Measurements from ENCODE around the gene MYMK. TPM values are rescaled to one million over a fixed set of nuclear protein-coding genes. Genes with fewer than 3 reads are reported as not detected.

The MYMK gene
- 2.1 TPM for total RNA-seq

DNA sequence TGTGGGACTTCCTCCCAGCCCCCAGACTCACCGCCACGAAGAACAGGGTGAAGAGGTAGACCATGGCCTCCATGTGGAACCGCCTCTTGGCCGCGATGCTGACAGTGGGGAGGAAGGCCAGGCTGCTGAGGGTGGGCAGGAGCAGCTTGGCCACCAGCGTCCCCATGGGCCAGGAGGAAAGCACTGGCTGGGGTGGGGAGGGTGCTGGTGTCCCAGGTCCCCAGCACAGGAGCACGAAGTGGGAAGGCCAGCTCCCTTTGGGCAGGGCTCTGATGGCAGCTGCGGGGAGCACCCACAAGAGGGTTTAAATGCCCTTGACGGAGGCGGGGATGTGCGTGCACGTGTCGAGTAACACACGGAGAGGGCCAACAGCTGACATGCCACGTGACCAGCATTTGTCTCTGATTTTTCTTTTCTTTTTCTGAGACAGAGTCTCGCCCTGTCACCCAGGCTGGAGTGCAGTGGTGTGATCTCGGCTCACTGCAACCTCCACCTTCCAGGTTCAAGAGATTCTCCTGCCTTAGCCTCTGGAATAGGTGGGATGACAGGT, at the start of gene MYMK:
Gene MYMK, minus strand, starts transcription at position 281 of the 550 bp plus-strand sequence. Its CDS starts 115 bp downstream, at position 166.

DNA sequence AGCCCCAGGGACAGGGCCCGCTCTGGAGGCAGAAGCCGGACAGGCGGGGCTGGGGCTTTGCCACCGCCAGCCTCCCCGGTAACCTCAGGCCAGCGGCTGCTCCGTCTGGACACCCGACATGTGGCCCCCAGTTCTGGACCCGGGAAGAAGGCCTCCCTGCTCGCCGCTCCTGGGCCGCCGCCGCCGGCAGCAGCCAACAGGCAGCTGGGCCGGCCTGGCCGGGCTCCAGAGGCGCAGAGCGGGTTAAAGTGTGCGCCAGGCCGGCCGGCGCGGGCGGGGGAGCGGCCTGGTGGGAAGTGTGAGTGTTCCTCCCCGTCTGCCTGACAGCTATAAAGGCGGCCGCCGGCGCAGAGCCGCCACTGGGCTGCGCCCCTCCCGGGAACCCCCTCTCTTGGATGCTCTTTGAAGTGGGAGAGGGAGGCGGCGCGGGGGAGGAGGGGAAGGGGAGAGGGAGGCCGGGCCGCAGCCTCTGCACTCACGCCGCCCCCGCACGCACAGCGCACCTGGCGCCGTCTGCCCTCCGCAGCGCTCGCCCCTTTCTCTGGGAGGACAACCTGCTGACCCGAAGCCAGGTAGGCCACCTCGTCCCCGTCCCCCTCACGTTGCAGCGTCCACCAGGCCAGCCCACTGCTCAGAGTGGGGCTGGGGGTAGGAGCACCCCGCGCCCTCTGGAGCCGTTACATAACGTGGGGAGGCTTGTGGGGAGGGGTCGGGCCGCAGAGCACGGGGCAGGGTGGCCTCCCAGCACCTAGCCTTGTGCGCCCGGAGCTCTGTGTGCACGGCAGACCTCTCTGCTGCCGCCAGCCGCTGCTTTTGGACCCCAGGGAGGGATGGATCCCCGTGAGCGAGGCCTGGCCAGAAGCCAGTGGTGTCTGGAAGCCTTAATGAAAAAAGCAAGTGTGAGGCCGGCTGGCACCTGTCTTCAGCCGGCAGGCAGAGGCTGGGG, 9.9 kb upstream of the MYMK start, which contains the start of gene ADAMTSL2:
Gene ADAMTSL2, plus strand, starts transcription at position 359 of the 946 bp plus-strand sequence. CDS start 2,009 bp downstream, outside the sequence.

DNA sequence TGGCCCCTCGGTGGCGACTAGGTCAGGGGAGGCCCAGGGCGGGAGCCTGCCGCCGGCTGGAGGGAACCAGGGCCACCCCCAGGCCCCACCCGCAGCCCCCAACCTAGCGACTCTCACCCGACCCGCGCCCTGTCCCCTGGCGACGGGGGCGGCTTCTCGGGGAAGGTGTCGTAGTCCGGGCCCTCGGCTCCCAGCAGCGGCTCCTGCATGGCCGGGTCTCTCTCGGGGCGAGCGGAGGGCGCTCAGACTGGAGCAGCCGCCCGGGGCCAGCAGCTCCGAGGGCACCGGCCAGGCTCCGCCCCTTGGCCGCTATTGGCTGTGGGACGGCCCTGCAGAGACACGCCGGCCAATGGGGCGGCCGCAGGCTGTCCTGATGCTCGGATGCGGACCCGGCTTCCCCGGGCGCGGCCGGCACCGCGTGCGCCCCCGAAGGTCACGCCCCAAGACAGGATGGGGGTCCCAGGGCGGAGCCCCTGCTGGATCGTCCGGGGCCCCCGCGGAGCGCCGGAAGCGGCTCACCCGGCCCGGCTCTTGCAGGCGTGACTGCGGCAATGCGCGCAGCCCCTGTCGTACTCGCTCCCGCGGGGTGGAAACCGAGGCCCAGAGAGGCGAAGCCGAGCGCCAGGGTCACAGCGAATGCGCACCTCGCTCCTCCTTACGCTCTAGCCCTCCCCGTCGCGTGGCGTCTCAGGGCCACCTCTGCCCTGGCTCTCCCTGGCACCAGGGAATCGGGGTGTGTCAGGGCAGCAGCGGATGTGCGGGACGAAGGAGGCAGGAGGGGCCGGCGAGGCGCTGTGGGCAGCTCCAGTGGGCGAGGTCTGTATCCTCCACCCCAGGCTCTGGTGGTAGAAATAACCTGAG, 45.7 kb downstream of the MYMK start, which contains the start of gene SLC2A6:
Gene SLC2A6, minus strand, starts transcription at position 249 of the 861 bp plus-strand sequence. Its CDS starts 40 bp downstream, at position 209.

Other genes starting within 250 kb of the MYMK start
- 2.0 TPM for gene ABO, start 249.8 kb downstream of the MYMK start, total RNA-seq
- gene SURF6, start 188.8 kb downstream of the MYMK start, total RNA-seq = 20.2 TPM
- gene MED22, start 176.8 kb downstream of the MYMK start, total RNA-seq = 50.6 TPM
- 1,215 TPM for gene RPL7A, start 176.7 kb downstream of the MYMK start, total RNA-seq
- 18.3 TPM for gene SURF1, start 168.5 kb downstream of the MYMK start, total RNA-seq
- 9.7 TPM for gene SURF2, start 168.4 kb downstream of the MYMK start, total RNA-seq
- 136 TPM for gene SURF4, start 148.9 kb downstream of the MYMK start, total RNA-seq
- gene STKLD1, start 148.6 kb downstream of the MYMK start, total RNA-seq = 1.3 TPM
- gene REXO4, start 106.9 kb downstream of the MYMK start, total RNA-seq = 20.8 TPM
- gene ADAMTS13, start 102.6 kb downstream of the MYMK start, total RNA-seq = 5.1 TPM
- gene CACFD1, start 65.0 kb downstream of the MYMK start, total RNA-seq = 19.4 TPM
- gene SLC2A6, start 45.9 kb downstream of the MYMK start, total RNA-seq = 2.9 TPM
- gene ADAMTSL2, start 9.7 kb upstream of the MYMK start, total RNA-seq = 4.3 TPM
- not detected for gene FAM163B, start 84.4 kb upstream of the MYMK start, total RNA-seq
- gene DBH, start 111.4 kb upstream of the MYMK start, total RNA-seq = 0.11 TPM
- 18.9 TPM for gene SARDH, start 213.4 kb upstream of the MYMK start, total RNA-seq